DMS114 treated with DMSO at 0.1 percent for 48 hours (cell line): ENCODE results near the gene SNAPC3.

ENCODE experiments used
- DNase-seq: peaks from one replicate; lab custom pipeline; 2025; ENCODE audit not compliant: unreplicated experiment; lab: John Stamatoyannopoulos, UW

Gene SNAPC3

DNA sequence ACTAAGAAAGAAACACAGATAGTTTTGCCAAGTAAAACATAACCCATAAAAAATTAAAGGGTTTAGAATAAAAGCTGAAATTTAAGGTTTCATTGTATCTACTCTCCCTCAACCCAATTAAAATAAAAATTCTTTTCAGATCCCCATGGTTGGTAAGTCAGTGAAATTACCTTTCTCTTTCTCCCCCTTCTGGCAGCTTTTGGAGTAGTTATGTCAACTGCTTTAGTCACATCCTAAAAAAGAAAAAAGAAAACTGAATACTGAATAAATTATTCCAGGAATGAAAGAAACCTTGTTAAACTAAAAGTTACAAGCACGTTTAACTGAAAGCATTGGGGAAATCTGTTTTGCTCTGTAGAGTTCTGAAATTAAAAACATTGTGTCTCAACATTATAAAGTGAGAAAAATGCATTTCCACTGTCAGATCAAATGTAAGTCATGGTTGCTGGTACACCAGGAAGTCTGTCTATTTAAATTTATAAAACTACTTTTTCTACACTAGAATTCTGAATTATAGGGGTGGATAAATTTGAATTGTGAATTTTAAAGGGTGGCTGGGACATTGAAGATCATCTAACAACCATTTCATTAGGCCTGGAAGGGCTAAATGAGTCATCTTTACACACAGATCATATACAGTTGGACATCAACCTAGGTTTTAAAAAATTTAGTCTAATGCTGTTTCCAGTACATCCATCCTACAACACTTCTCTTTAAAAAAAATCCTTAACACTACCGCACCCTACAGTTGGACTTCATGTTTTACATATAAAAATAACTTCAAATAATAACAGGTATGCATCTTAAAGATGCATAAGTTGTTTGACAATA is 63.4 kb downstream of the SNAPC3 start:
- DNase-seq = peak; percentile 6

- no peak for DNase-seq
These were observed 69.3 kb downstream of the SNAPC3 start for GRCh38 chr9:15491950-15492349.

DNA sequence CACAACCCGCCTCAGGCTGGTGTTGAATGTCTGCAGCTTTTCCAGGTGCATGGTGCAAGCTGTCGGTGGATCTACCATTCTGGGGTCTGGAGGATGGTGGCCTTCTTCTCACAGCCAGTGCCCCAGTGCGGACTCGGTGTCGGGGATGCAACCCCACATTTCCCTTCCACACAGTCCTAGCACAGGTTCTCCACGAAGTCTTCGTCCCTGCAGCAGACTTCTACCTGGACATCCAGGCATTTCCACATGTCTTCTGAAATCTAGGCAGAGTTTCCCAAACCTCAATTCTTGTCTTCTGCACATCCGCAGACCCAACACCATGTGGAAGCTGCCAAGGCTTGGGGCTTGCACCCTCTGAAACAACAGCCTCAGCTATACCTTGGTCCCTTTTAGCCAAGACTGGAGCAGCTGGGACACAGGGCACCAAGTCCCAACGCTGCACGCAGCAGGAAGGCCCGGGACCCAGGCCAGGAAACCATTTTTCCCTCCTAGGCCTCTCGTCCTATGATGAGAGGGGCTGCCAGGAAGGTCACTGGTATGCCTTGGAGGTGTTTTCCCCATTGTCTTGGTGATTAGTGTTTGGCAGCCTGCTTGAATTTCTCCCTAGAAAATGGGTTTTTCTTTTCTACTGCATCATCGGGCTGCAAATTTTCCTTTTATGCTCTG is 69.9 kb downstream of the SNAPC3 start:
- DNase-seq = no peak

DNA sequence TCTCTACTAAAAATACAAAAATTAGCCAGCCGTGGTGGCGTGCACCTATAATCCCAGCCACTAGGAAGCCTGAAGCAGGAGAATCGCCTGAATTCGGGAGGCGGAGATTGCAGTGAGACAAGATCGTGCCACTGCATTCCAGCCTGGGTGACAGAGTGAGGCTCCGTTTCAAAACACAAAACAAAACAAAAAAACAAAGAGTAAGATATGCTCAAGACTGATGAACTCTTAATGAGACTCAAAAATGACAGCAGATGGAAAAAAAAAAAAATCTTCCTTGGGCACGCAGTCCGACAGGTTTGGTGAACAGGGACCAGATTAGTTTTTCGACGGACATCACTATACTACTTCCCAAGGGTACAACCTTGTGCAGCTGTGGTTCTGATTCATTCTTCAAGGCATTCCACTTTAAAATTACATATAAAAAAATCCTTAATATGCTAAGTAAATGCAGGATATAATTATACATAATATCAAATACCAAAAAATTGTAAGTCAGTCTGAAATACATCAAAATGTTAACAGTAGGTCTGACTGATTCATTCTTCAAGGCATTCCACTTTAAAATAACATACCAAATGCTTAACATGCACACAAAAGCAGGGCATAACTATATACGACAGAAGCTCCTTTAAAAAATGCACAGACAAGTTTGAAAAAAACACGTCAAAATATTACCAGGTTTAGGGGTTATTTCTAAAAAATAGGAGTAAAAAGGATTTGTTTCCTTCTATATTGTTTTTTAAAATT is 75.7 kb downstream of the SNAPC3 start:
- DNase-seq = no peak

DNA sequence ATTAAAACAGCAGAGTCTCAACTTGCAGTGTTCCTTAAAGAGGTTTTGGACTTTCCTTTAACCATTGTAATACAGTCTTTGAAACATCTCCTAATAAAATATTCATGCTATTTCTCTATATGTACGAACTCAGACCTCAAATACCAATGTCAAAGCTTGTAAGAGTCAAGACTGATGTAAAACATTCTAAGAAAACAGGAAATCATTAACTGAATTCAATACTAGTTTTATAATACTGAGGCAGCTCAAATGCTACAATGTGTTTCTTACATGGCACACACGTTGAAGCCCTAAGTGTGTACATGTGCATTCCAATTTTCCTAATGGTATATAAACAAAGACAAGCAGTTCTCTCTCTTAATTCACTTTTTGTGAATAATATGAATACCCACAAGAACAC is 76.5 kb downstream of the SNAPC3 start:
- no peak for DNase-seq

- no peak for DNase-seq
These were observed 78.5 kb downstream of the SNAPC3 start for GRCh38 chr9:15501179-15501578.

- DNase-seq = no peak
These were observed 79.1 kb downstream of the SNAPC3 start for GRCh38 chr9:15501803-15502202.

GRCh38 chr9:15505921-15506320 is 83.2 kb downstream of the SNAPC3 start:
- DNase-seq = no peak

DNA sequence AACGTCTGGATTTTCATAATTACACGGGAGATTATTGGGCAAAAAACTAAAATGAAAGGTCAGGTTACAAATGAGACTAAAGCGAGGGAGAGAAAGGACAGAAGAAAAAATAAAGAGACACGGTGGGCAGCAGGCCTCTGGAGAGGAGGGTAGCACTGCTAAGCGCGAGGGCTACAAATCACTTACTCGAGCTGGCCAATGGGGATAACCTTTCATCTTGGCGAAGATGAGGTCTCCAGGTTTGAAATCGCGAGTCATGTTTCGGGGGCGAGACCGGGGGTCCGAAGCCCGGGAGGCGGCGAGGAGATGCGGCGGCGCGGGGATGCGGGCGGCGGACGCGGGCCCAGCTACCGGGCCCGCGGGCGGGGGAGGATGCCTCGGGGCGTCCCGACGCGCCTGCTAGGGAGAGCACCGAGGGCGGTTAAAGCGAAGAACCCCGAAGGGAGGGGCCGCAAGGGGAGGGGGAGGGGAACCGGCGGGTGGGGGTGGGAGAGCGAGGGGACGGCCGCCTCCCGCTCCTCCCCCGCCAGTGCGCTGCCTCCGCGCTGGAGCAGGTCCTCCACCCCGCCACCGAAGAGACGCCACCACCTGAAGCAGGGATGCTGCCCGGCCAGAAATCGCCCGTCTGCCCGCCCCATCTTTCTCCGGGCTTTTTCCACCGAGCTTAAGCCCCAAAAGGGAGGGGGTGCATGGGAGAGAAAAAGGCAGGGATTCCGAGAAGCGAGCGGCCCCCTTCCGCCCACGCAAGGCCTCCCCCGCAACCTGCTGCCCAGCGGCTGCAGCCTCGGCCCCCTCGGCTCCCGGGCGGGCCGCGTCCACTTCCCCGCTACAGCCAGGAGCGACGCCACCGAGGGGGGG is 87.5 kb downstream of the SNAPC3 start:
- no peak for DNase-seq

- peak; percentile 75 for DNase-seq
These were observed 88.3 kb downstream of the SNAPC3 start, which contains the start of gene PSIP1 for GRCh38 chr9:15510789-15511575. TSS of gene PSIP1 (minus strand) at chr9:15510970. CDS start at chr9:15510188, 782 bp downstream.
